Smooth muscle cell (in vitro differentiated cells): ENCODE results near the gene OMA1. TPM values are rescaled to one million over a fixed set of nuclear protein-coding genes. Genes with fewer than 3 reads are reported as not detected.

ENCODE experiments used
- DNase-seq: peaks from one replicate; lab custom pipeline; 2025; ENCODE audit not compliant: unreplicated experiment; lab: John Stamatoyannopoulos, UW
- H2AFZ ChIP-seq: fragments of 200-600 bp; sonication (generic); 2 replicates; pipeline ENCODE4 v1.6.0; 2016; ENCODE audit warnings: antibody characterized with exemption, low read depth, mild to moderate bottlenecking
- H3F3A ChIP-seq: fragments of 200-600 bp; sonication (generic); 2 replicates; pipeline ENCODE4 v1.6.0; 2017; ENCODE audit warnings: antibody characterized with exemption, low read depth
- H3K27ac ChIP-seq: fragments of 200-600 bp; sonication (generic); 2 replicates; pipeline ENCODE4 v1.5.1; 2016; ENCODE audit warnings: low read depth, mild to moderate bottlenecking
- H3K27me3 ChIP-seq: fragments of 200-600 bp; sonication (generic); 2 replicates; pipeline ENCODE4 v1.6.1; 2016; ENCODE audit warnings: low read depth, mild to moderate bottlenecking
- H3K36me3 ChIP-seq: fragments of 200-600 bp; sonication (generic); 2 replicates; pipeline ENCODE4 v1.5.1; 2016; ENCODE audit warnings: low read depth
- H3K4me1 ChIP-seq: fragments of 200-600 bp; sonication (generic); 2 replicates; pipeline ENCODE4 v1.5.1; 2016; ENCODE audit warnings: low read depth
- H3K4me2 ChIP-seq: fragments of 200-600 bp; sonication (generic); 2 replicates; pipeline ENCODE4 v1.6.0; 2016; ENCODE audit warnings: mild to moderate bottlenecking
- H3K4me3 ChIP-seq: fragments of 200-600 bp; sonication (generic); 2 replicates; pipeline ENCODE4 v1.5.1; 2016; ENCODE audit warnings: mild to moderate bottlenecking
- H3K79me2 ChIP-seq: fragments of 200-600 bp; sonication (generic); 2 replicates; pipeline ENCODE4 v1.6.0; 2016; ENCODE audit warnings: low read depth, mild to moderate bottlenecking
- H3K9ac ChIP-seq: fragments of 200-600 bp; sonication (generic); 2 replicates; pipeline ENCODE4 v1.6.0; 2016; ENCODE audit warnings: low read depth
- H3K9me3 ChIP-seq: fragments of 200-600 bp; sonication (generic); replicated peaks from 2 replicates; pipeline ENCODE4 v1.5.1; 2016; ENCODE audit warnings: low read depth
- H4K20me1 ChIP-seq: fragments of 200-600 bp; sonication (generic); 2 replicates; pipeline ENCODE4 v1.6.0; 2016; ENCODE audit warnings: low read depth
- CTCF ChIP-seq: fragments of 200-600 bp; sonication (generic); IDR thresholded peaks from 2 replicates; pipeline ENCODE4 v1.5.1; 2017; ENCODE audit warnings: borderline replicate concordance, mild to moderate bottlenecking, antibody characterized with exemption; ENCODE audit not compliant: insufficient read depth, poor library complexity, severe bottlenecking
- WGBS: methylation state at CpG from one replicate; pipeline ENCODE4 v1.1.7; 2016; ENCODE audit warnings: low lambda C conversion rate; 5-methylcytosine and 5-hydroxymethylcytosine counted together
- polyA plus RNA-seq: library from polyadenylated mRNA; unstranded; fragments of >200 nt; fragmentation: Nextera tagmentation; extraction: Ambion mirVana; gene quantifications from 2 replicates; pipeline ENCODE4 v1.2.1, GENCODE V29; 2016
- total RNA-seq: library from RNA; depleted of rRNA; stranded (reverse); fragments of >200 nt; gene quantifications from 2 replicates; pipeline ENCODE4 v1.2.3, GENCODE V29; 2014

The OMA1 gene
- total and polyA plus RNA-seq, 2 experiments from 2014 or later: 4.4 to 12.5 TPM

DNA sequence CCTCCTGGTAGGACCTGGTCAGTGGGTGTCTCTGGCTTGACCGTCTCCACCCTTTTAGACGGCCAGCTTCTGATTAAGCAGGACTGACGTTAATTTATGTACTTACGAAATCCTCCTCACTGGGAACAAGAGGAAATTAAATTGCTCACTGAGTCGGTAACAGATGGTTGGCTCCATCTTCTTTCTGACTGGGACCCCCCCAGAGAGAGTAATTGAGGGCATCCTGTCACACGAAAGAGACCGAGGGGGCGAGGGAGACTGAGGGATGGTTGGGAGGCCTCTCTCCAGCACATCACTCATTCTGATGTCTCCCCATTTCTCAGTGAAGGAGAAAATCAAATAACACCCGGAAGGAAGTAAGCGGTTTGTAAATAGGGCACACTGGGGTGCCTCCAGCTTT lies 104.8 kb downstream of the OMA1 start:
- Histone ChIP-seq H4K20me1 (no peaks in the 10 kb centered on the region), H2AFZ (no peak overlapping the region), H3K4me1 (peaks cover 5% of the 10 kb centered on the region), H3F3A (no peaks in the 10 kb centered on the region), H3K9ac (no peak overlapping the region), H3K36me3 (no peaks in the 10 kb centered on the region), H3K79me2 (no peaks in the 10 kb centered on the region), H3K4me2 (no peak overlapping the region), H3K27me3 (no peaks in the 10 kb centered on the region), H3K9me3 (no peaks in the 10 kb centered on the region), H3K27ac (no peak overlapping the region), H3K4me3 (no peak overlapping the region)
- TF ChIP-seq CTCF: no peak
- 90% methylated on average over 10 of the region's 10 CpGs for WGBS
- DNase-seq: no peak

DNA sequence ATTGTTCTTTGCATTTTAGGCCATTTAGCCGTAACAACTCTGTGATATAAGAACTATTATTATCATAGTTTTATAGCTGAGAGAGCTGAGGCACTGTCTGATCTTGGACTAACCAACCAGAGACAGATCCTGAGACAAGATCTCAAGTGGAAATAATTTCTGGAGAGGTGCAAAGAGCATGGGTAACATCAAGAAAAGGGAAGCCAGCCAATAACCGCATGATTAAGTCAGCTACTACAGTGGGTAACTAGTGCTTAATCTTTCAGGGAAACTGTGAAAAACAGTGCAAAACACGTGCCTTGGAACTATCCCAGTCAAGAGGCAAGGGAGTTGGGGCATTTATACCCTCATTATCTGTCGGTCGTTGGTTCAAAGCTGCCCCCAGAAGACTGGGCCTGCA lies 105.8 kb downstream of the OMA1 start:
- Histone ChIP-seq H3K4me2 (no peak overlapping the region), H3K9ac (no peak overlapping the region), H3K4me1 (no peaks in the 10 kb centered on the region), H3K36me3 (no peaks in the 10 kb centered on the region), H3K27ac (no peak overlapping the region), H2AFZ (no peak overlapping the region), H3K79me2 (no peaks in the 10 kb centered on the region), H4K20me1 (no peaks in the 10 kb centered on the region), H3F3A (no peaks in the 10 kb centered on the region), H3K27me3 (no peaks in the 10 kb centered on the region), H3K9me3 (no peaks in the 10 kb centered on the region), H3K4me3 (no peak overlapping the region)
- 91% methylated on average over 5 of the region's 5 CpGs for WGBS
- no peak for TF ChIP-seq CTCF
- DNase-seq: no peak

DNA sequence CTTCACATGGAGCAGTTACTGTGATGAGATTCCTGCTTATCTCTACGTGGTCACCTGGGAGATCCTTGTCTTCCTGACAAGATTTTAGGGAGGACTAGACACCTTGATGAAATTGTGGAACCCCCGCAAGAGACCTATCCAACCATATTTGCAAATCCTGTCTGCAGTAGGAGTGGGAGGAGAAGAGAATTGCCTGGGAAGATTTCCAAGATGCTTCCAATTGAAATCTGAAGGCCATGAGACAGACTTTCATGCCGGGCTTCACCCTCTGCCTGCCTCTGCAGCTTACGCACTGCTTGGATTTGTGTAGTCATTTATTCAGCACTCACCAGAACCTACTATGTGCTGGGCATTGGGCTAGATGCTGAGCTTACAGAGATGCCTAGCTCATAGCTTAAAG lies 106.6 kb downstream of the OMA1 start:
- Histone ChIP-seq H3K79me2 (no peaks in the 10 kb centered on the region), H3F3A (no peaks in the 10 kb centered on the region), H4K20me1 (no peaks in the 10 kb centered on the region), H3K36me3 (no peaks in the 10 kb centered on the region), H3K9me3 (no peaks in the 10 kb centered on the region), H3K4me3 (no peak overlapping the region), H3K27me3 (no peaks in the 10 kb centered on the region), H3K9ac (no peak overlapping the region), H2AFZ (no peak overlapping the region), H3K27ac (no peak overlapping the region), H3K4me2 (no peak overlapping the region), H3K4me1 (no peaks in the 10 kb centered on the region)
- DNase-seq: no peak
- no peak for TF ChIP-seq CTCF
- 92% methylated on average over 4 of the region's 4 CpGs for WGBS

- H3K4me3 ChIP-seq: no peak overlapping the region
- no peak overlapping the region for H3K4me2 ChIP-seq
- H3F3A ChIP-seq: no peaks in the 10 kb centered on the region
- no peaks in the 10 kb centered on the region for H3K9me3 ChIP-seq
- no peaks in the 10 kb centered on the region for H3K27me3 ChIP-seq
- no peaks in the 10 kb centered on the region for H3K36me3 ChIP-seq
- no peak overlapping the region for H3K27ac ChIP-seq
- no peak for TF ChIP-seq CTCF
- no peaks in the 10 kb centered on the region for H3K4me1 ChIP-seq
- no peak overlapping the region for H2AFZ ChIP-seq
- H3K9ac ChIP-seq: no peak overlapping the region
- 81% methylated on average over 6 of the region's 6 CpGs for WGBS
- no peak for DNase-seq
- no peaks in the 10 kb centered on the region for H4K20me1 ChIP-seq
- no peaks in the 10 kb centered on the region for H3K79me2 ChIP-seq
Observed at GRCh38 chr1:58438468-58438867, 108.1 kb downstream of the OMA1 start.
